GM06990 (cell line): ENCODE data around the gene DNM1.

ENCODE experiments used
- DNase-seq: peaks from one replicate; pipeline ENCODE4 v3.0.0-alpha.2; 2011; ENCODE audit not compliant: insufficient read length; ENCODE audit errors: extremely low read depth
- H3K27me3 ChIP-seq: replicated peaks from 2 replicates; pipeline ENCODE4 v1.6.0; 2011; ENCODE audit warnings: low read length; ENCODE audit not compliant: control insufficient read depth, insufficient read depth
- H3K36me3 ChIP-seq: 2 replicates; pipeline ENCODE4 v1.5.1; 2011; ENCODE audit warnings: low read length; ENCODE audit not compliant: control insufficient read depth, insufficient read depth
- H3K4me3 ChIP-seq: replicated peaks from 2 replicates; pipeline ENCODE4 v1.5.1; 2011; ENCODE audit warnings: low read depth, mild to moderate bottlenecking, control low read depth, low read length
- TF ChIP-seq, protein P1 (sequence below): IDR thresholded peaks from 2 replicates; pipeline ENCODE4 v1.5.1; 2011; ENCODE audit warnings: low read length, control low read depth, mild to moderate bottlenecking, inconsistent platforms; ENCODE audit not compliant: insufficient read depth, poor library complexity, severe bottlenecking

DNM1 gene

GRCh38 chr9:128231638-128232527 lies 28.7 kb downstream of the DNM1 start:
- H3K27me3 ChIP-seq, result peaks cover 3% of the 10 kb centered on the region
- H3K4me3 ChIP-seq, result no peak overlapping the region
- no peak for DNase-seq
- no peaks in the 10 kb centered on the region for H3K36me3 ChIP-seq
- TF ChIP-seq, protein P1, sequence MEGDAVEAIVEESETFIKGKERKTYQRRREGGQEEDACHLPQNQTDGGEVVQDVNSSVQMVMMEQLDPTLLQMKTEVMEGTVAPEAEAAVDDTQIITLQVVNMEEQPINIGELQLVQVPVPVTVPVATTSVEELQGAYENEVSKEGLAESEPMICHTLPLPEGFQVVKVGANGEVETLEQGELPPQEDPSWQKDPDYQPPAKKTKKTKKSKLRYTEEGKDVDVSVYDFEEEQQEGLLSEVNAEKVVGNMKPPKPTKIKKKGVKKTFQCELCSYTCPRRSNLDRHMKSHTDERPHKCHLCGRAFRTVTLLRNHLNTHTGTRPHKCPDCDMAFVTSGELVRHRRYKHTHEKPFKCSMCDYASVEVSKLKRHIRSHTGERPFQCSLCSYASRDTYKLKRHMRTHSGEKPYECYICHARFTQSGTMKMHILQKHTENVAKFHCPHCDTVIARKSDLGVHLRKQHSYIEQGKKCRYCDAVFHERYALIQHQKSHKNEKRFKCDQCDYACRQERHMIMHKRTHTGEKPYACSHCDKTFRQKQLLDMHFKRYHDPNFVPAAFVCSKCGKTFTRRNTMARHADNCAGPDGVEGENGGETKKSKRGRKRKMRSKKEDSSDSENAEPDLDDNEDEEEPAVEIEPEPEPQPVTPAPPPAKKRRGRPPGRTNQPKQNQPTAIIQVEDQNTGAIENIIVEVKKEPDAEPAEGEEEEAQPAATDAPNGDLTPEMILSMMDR, result no peak

DNA sequence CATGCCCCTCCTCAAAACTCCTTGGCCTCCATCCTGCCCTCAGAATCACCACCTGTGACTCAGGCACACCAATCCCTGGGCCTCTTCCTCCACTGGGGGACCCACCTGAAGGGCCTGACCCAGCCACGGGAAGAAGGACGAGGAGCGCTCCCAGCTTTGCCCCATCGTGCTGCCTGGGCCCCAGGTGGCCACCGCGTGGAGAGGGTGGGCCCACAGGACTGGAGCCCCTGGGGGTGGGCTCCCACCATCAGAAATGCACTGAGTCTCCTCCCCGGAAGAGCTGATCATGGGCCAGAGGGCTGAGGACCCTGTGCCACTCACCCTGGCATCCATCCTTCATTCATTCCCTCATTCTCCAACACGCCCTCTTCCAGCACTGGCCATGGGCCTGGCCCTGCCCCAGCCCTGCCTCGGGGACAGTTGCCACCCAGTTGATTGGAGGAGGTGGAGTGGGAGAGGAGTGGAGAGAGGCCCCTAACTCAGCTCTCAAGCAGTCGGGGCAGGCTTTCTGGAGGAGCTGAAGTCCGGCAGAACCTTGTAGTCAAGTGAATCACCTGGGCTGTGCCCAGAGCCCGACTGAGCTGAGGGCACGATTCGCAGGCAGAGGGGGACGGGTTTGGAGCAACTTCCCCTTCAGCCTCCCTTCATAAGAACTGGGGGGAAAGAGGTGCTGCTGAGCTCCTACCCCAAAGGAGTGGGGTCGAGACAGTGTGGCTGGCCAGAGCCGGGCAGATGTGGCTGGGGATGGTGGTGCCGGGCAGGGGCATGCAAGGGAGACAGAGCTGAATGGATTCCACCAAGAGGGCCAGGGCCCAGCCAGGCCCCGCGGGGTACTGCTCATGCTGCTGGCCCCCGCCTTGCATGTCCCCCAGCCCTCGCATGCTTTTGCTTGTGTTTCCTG lies 29.6 kb downstream of the DNM1 start:
- TF ChIP-seq, protein P1, result no peak
- peaks cover 3% of the 10 kb centered on the region for H3K27me3 ChIP-seq
- no peaks in the 10 kb centered on the region for H3K36me3 ChIP-seq
- DNase-seq, result no peak
- H3K4me3 ChIP-seq, result no peak overlapping the region

GRCh38 chr9:128233817-128234406 lies 30.7 kb downstream of the DNM1 start:
- Histone ChIP-seq H3K4me3 (no peak overlapping the region), H3K27me3 (peaks cover 3% of the 10 kb centered on the region), H3K36me3 (no peaks in the 10 kb centered on the region)
- TF ChIP-seq, protein P1, result no peak
- DNase-seq, result no peak

DNA sequence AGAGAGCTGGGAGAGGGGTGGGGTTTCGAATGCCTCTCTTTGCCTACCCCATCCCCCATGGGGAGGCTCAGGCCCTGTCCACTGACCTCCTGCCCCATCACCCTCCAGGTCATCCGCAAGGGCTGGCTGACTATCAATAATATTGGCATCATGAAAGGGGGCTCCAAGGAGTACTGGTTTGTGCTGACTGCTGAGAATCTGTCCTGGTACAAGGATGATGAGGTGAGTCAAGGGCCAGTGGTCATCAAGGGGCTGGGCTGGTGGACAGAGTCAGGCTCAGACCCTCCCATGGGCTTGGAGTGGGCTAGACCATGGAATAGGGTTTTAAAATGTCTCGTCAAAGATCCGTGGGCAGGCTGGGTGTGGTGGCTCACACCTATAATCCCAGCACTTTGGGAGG lies 38.9 kb downstream of the DNM1 start:
- Histone ChIP-seq H3K36me3 (no peaks in the 10 kb centered on the region), H3K27me3 (no peaks in the 10 kb centered on the region; the same call in 1 of the 2 replicates), H3K4me3 (no peak overlapping the region)
- TF ChIP-seq, protein P1, result no peak
- DNase-seq, result no peak

DNA sequence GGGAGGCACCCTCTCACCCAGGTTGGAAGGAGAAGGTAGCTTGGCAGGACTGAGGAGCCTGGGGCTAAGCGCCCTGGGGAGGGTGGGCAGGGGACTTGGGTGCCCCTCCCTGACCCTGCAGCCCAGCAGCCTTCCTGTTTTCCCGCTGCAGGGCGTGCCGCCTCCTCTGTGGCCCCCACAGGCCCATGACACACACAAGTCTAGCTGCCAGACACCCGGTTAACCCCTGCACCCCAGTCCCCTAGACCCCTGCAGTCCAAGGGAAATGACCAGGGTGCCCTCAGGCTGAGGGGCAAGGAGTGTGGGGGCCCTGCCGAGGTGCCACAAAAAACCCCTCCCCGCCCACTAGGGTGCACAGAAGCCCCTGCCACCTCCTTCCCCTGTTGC lies 39.6 kb downstream of the DNM1 start:
- no peaks in the 10 kb centered on the region for H3K27me3 ChIP-seq
- DNase-seq, result no peak
- TF ChIP-seq, protein P1, result no peak
- H3K4me3 ChIP-seq, result no peak overlapping the region
- H3K36me3 ChIP-seq, result no peaks in the 10 kb centered on the region
